ENCODE measurements around the gene MYO7B.
A peak's percentile ranks its signal among the peaks of the same experiment; 100 is the strongest.

Gene MYO7B

GRCh38 chr2:127637725-127638252 is 102.3 kb downstream of the MYO7B start:
- DNase-seq (no peak), ATAC-seq (no peak)

- ATAC-seq: no peak
- no peak for DNase-seq
Measured at GRCh38 chr2:127638361-127639110, 103.1 kb downstream of the MYO7B start.

DNA sequence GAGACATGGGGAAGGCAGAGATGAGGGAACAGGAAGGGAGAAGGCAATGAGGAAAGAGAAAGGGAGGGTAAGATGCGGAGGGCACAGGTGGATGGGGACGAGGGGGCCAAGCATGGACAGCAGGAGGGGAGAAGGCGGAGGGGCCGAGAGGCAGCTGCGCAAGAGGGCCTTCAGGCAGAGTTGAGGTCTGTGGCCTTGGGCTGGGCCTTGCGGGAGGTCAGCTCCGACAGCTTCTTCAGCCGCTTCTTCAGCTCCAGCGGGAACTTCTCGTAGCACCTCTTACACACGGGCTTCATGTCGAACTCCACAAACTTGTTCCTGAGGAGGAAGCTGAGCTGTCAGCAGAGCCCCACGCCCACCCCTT is 103.6 kb downstream of the MYO7B start:
- DNase-seq: no peak
- no peak for ATAC-seq

DNA sequence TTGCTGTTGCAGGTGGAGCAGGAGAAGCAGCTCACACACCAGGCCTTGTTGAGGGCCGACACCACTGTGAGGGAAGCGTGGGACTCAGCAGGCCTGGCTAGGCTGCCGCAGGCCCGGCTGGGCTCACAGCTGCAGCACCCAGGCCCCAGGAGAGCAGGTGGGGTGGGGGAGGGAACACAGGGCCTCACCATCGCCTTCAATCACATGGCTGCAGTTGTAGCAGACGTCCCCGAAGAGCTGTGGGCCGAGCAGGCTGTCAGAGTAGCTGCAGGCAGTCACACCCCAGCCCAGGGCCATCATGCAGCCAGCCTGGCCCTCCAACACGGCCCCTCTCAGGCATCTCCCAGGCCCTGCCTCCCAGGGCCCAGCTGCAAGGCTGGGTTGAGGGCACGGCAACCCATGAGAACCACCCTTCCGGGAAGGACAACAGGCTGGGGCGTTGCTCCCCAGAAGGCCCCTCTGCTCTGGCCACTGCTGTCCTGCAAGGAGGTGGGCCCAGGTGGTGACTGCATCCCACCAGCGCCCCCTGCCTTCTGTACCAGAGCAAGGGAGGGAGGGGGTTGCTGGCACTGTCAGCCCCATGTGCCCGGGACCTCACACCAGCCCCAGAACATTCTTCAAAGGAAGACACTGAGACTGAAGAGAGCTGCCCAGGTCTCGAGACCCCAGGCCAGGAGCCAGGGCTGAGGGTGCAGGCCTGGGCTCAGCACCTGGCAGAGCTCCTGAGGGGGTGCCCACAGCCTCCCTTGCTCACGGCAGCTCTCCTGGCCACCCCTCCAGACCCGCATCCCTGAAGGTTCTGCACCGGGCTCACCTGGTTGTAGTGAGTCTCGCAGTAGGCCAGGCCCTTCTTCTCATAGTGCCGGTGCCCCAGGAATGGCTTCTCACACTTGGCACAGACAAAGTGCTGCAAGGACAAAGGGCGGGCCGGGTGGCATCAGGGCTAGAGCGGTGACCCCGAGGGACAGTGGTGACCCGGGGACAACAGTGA is 104.9 kb downstream of the MYO7B start:
- ATAC-seq: peak; percentile 6
- DNase-seq: peak; percentile 55

- ATAC-seq: no peak
- DNase-seq: no peak
Measured at GRCh38 chr2:127641133-127641532, 105.7 kb downstream of the MYO7B start.

GRCh38 chr2:127641846-127642507 is 106.5 kb downstream of the MYO7B start:
- ATAC-seq (peak; percentile 42), DNase-seq (peak; percentile 44)

DNA sequence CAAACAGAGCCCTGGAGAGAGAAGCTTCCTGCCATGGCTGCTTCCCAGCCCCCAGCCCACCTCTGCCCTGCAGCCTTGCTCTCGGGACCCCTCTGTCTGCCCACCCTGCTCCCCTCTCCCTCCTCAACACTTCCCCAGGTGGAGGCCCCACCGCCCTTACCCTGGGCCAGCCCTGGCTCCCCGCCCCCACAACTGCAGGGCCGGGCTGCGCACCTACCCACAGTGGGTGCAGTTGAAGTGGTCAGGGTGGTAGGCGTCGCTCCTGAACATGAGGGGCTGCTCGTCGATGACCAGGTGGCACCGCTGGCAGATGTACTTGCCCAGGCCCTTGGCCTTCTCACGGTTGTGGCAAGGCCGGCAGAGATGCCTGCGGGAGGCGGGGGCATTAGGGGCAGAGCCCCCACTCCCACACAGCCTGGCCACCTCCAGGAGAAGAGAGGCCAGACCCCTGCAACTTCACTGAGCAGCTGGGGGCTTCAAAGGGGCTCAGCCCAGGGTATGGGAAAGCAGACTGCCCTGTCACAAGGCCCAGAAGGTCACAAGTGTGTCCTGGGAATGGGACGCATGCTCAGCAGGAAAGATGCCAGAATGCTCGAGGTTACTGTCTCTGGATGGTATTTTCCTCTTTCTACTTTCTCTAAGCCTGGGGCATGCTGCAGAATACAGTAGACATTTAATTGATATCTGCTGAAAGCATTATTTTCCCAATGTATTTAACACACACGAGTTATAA is 107.4 kb downstream of the MYO7B start:
- ATAC-seq: no peak
- no peak for DNase-seq

DNA sequence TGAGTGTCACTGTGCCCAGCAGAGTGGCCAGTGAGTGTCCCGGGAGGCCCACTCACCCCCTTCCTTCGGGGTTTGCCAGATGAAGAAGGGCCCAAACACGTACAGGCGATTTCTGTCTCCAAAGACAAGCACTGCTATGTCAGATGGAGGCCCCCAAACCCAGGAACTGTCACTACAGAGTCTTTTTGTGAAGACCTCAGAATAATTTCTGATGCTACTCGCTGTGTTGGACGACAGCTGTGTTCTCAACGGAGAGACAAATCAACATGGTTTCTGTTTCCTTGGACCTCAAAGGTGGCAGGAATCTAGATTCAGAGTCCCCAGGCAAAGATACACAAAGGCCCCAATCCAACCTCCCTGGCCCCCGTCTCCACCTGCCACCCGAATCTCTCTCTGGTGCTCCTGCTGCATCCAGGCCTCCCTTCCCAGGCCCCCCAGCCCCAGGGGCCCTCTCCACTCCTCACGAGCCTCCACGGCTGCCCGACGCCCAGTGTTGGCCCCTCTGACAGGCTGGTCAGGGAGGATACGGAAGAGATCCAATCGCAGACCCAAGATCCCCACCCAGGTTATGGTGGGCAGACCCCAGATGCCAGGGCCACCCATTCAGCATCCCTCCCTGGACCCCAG is 108.1 kb downstream of the MYO7B start:
- ATAC-seq (no peak), DNase-seq (no peak)

DNA sequence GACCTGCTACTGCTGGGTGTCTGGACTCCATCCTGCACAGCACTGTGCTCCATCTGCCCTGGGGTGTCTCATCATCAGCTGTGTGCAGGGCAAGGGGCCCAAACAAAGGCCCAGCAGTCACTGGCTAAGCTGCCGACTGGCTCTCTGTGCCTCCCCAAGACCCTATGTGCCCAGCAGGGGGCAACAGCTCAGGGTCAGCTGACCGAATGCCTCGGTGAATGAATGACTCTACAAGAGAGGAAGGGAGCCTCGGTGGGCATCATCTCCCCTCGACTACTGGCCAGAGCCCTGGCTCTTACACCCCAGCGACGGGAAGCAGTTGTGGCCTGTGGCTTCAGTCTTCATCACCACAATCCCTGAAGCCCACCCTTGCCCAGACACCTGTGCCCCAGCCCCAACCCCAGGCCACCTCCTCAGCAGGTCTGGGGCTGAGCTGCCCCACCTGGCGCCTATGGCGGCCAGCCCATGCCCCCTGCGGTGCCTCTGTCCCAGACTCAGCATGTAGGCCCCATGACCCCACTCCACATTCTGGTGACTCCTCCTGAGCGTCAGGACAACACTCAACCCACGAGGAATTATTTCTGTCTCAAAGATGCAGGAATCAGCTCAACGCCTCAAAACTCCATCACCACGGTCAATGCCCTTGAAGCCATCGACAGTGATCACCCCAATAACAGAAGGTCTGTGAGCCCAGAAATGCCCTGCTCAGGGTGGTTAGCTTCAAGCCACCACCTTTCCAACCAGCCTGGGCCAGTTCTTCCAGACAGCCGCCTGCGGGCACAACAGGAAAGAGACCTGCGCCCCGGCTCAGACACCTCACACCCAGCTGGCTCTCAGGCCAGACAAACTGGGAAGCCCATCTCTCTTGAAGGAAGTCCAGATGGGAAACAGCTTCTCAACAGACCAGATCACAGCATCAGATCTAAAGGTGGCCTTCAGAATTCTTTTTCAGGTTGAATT is 108.9 kb downstream of the MYO7B start:
- ATAC-seq: no peak
- no peak for DNase-seq

DNA sequence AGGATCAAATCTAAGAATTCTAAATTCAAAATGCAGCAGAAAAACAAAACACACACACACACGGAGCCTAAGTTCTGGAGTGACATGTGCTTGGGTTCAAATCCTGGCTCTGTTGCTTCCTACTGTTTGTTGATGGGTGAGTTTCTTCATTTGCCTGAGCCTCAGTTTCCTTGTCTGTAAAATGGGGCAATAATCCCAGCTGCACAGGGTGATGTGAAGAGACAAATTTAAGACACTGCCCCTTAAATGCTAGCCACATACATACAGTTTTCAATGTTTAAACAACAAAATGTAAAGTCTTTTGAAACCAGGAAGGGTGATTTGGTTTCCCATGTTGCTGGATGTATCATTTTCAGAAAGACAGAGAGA is 109.5 kb downstream of the MYO7B start:
- ATAC-seq: no peak
- no peak for DNase-seq

DNA sequence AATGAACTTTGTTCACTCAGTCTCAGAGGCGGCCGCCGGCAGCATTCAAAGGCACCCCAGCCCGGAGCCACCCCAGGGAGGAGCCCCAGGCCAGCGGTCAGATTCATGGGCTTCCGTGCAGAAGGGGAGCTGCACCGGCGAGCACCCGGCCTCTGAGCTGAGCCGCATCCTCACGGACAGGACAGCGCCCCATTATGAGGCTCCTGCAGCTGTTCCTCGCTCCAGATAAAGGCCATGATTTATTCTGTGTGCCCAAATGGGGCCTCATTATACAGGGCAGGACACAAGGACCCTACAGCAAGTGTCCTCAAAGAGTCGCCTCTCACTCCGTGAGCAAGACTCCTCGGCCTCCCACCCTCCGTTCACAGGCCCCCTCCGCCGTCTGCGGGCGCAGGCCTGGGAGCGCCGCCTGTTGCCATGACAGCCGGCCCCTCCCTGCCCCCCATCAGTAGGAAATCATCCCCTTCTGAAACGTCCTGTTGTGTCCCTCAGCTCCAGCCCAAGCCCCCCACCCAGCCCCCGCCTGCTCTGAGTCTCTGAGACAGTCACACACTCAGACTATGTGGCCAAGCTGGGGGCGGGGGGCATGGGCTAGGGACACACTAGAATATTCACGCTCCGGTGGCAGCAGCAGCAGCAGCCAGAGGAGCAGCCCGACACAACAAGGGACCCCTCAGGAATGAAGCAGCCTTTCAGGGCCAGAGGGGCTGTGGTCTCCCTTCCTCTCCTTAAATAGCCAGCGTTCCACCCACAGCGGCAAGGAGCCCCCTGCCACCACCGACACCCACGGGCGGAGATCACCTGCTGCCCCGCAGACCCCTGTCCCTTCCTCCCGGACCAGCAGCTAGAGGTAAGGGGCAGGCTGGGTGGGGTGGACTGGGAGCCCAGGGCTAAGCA is 110.2 kb downstream of the MYO7B start, which contains the start of gene GPR17:
Gene GPR17 (plus strand): TSS at position 759 of the 897 bp plus-strand sequence. CDS start 4,583 bp downstream, outside the sequence.
- ATAC-seq: no peak
- DNase-seq: no peak

DNA sequence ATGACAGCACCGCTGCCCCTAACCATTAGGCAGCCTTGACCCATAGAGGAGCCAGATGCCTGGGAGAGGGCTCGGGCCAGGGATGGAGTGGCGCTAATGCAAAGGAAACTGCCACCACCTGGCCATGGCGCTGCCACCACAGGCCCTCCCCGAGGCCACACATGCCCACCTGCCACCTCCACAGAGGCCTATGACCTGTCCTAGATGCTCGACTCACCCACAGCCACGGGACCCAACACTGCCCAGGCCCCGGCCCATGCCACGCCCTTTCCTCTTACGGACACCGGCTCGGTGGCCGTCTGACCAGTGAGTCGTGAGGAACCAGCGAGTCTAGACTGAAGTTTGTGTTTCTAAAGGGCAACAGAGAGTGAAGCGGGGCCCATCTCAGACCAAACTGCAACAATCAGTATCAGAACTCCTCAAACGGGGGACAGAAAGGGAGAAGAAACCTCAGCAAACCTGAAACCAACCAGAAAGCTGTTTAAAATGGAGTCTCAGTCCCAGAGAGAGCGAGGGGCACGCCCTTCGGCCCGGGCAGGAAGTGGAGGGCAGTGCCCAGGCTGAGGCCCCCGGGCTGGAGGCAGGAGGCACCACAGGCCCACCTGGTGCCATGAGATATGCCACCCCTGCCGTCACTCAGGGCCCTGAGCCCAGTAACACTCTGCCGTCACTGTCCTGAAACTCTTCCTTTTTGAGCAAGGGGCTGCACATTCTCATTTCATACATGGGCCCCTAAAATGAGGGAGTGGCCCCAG is 111.2 kb downstream of the MYO7B start:
- ATAC-seq: no peak
- DNase-seq: no peak

DNA sequence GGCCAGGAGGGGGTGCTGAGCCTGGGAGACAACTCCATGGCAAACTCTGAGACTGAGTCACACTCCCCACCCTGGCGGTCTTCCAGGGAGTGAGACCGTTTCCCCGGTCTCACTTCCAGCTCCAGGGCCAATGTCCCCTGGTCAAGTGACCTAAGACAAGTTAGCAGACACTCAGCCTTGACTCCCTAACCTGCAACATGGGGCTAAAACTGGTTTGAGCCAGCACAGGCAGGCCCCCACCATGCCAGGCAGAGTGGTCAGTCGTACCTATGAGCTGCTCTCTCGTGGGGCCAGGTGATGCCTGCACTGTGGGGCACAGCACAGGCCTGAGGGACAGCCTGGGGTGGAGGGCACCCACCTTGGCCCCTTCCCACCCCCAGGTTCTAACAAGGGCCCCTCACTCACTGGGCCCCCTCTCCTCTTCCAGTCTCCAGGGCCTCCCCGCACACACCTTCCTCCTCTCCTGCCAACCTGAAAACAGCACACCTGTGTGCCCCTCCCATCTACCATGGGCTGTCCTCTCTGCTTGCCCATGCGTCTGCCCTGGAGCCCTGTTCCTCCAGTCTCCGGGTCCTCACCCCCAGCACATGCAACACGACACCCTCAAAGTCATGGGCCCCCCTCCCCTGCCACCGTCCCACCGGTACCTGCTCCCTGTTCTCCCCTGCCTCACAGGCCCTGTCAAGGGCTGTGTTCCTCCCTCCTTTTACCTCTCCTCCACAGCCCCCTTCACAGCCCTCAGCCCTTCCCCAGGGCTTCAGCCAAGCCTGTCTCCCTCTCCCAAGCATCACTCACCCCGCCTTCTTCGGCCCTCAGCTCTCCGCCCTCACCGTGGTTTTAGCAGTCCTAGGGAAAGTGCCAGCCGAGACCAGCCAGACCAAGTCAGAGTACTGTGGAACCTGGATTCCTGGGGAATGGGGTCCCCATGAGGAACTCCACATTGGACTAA is 112.0 kb downstream of the MYO7B start:
- DNase-seq: no peak
- no peak for ATAC-seq

DNA sequence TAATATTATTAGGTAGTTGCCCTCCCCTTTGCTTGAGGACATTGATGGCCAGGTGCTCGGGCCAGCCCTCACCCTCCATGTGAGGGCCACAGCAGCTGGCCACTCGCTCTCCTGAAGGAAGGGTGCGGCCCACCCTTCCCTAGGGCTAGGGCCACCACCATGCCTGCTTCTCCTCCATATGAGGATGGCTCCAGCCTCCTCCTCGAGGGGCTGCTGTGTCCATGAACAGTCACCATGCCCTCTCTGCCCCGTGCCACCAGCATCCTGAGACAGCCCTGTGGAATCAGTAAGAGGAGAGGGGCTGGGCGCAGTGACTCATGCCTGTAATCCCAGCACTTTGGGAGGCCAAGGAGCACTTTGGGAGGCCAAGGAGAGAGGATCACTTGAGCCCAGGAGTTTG is 112.8 kb downstream of the MYO7B start:
- ATAC-seq (no peak), DNase-seq (no peak)

GRCh38 chr2:127649100-127649611 is 113.7 kb downstream of the MYO7B start:
- DNase-seq (no peak), ATAC-seq (peak; percentile 17)

DNA sequence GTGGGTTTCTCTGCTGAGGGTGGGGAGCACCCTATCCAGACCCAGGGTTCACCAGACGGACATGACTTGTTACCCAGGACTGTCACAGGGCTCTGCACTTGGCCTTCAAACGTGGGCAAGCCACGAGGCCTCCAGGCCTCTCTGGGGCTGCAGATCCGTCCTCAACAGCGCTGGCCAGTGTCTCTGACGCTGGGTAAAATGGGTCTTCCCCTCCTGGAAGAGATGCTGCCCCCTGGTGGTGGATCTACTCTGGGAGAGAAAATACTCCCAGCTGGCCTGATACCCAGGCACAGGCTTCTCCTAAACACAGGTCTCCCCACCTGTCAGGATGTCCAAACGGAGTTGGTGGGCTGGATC is 114.2 kb downstream of the MYO7B start:
- peak; percentile 95 for DNase-seq
- ATAC-seq: peak; percentile 58

All from stimulated activated naive CD8-positive, alpha-beta T cell treated with anti-CD3 and anti-CD28 coated beads, Interleukin-15, Interleukin-2, amounts not matched to agents 100 U/mL and 50 U/mL, for 24 hours (primary cell).